HG02852 (cell line): ENCODE results near the gene ATP9B.
"Not testable (repeated sequence)": the region's sequence is repeated elsewhere in the genome, so short reads cannot be mapped to it uniquely, and the experiment has no call there.

Source experiments
- ATAC-seq: cut with Tn5 transposase; IDR thresholded peaks from one replicate; pipeline ENCODE4 v1.9.1; 2021; ENCODE audit warnings: mild to moderate bottlenecking, moderate library complexity; ENCODE audit not compliant: unreplicated experiment

Gene ATP9B

DNA sequence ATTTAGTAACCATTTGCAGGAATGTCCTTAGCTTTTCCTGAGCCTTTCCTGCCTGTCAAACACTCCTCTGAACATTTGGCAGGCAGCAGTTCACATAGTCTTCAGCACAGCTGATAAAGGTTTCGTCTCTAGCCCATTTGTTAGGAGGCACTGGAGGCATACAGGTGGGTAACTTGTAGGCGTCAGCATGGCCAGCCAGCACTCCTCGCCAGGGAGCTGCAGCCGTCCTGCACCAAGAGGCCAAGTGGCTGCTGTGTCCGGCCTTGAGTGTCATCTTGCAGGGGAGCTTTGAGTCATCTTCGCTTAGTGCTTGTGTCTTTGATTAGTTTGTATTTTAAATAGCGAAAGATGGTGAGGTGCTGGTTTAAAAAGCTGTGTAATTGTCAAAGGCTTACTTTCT, 206.3 kb downstream of the ATP9B start:
- peak; percentile 47 for ATAC-seq

DNA sequence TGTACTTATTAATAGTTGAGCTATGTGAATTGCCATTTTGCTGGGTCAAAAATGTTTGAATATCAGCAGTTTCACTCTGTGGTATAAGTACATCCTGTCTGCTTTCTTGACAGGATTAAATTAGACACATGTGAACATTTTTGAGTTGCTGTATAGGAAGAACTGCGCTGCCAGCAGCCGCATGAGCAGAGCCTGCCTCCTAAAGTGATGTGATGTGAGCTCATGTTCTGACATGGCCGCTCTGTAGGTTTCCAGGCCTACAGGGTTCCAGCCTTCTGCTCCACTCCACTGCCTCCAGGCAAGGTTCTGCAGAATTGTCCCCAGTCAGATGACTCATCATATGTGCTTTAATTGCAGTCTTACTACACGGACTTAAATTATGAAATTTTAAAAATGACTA, 206.8 kb downstream of the ATP9B start:
- ATAC-seq: peak; percentile 81

DNA sequence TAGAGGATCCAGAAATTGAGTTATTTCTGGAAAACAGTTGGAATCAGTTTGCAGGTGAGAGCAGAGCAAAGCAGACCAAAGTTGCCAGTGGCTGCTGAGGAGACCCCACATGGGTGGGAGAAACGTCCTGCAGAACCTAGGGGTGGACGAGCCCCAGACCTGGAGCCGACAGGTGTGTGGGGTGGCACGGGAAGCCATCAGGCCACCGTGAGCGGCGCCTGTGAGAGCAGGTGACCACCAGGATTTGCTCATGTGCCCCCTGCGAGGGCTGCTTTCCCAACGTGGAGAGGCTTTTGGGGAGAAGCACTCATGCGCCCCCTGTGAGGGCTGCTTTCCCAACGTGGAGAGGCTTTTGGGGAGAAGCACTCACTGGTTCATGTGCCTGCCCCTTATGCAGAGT, 209.7 kb downstream of the ATP9B start:
- no peak for ATAC-seq

DNA sequence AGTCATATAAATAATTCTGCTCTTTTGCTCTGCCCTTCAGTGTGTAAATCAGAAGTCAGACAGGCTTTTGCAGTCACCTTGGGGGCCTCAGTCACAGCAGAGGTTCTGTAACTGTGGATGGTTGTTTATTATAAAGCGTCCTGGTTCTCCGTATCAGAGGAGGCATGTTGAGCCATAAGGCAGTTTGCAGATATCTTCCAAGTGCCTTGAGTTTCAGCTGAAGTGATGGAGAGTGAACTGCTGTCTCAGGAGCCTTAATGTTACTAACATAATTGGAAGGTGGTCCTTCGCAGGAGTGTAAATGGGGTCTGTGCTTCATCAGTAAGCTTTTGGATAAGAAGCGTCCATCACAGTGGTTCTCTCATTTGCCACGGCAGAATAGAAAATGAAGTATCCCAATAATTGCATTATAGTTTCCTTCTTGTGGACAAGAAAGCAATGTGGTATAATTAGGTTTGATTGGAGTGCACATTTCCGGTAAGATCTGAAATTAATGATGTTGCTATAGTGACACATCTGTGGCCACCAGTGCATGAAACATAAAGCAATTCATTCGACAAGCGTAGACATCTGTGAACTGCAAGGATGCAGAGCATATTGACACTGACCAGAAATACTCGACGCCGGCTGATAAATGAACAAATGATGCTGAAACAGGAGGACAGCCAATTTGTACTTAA, 214.1 kb downstream of the ATP9B start:
- ATAC-seq: no peak

DNA sequence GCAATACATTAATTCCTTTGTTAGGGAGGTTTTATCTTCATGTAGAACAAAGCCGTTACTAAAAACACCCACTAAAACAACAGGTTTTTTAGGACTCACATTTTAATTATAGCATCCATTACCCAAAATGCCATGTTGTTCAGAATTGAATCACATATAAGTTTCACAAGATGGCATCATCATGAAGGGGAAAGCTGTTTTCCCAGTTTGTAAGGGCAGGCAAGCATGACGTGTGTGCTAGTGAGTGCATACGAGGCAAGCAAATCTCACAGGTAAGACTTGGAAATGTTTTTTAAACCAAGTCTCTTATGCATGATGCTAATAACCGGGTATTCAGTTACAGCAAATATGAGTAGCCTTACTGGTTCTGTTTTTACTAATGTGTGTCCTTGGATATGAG, 214.7 kb downstream of the ATP9B start:
- no peak for ATAC-seq

DNA sequence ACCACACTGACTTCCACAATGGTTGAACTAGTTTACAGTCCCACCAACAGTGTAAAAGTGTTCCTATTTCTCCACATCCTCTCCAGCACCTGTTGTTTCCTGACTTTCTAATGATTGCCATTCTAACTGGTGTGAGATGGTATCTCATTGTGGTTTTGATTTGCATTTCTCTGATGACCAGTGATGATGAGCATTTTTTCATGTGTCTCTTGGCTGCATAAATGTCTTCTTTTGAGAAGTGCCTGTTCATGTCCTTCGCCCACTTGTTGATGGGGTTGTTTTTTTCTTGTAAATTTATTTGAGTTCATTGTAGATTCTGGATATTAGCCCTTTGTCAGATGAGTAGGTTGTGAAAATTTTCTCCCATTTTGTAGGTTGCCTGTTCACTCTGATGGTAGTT, 216.0 kb downstream of the ATP9B start:
- not testable (repeated sequence) for ATAC-seq

DNA sequence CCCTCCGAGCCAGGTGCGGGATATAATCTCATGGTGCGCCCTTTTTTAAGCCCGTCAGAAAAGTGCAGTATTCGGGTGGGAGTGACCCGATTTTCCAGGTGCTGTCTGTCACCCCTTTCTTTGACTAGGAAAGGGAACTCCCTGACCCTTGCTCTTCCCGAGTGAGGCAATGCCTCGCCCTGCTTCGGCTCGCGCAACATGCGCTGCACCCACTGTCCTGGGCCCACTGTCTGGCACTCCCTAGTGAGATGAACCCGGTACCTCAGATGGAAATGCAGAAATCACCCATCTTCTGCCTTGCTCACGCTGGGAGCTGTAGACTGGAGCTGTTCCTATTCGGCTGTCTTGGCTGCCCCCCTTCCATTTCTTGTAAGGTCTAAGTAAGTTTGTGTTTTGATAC, 221.2 kb downstream of the ATP9B start:
- ATAC-seq: not testable (repeated sequence)

DNA sequence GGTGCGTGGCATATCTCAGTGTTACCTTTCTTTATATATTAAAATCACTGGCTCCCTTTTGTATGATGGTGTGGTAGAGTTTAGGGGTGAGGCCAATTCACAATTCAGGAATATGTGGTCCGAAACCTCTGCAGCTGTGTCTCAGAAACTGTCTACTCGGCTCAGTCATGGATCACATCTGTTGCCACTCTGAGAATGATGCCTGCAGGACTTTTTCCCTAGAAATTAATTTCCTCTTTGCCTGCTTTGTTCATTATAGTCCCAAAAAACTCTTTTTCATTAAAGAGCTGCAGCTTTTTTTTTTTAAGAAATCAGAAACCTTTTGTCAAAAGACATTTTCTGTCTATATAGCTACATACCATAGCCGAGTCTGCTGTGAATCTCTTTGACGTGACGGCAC, 221.7 kb downstream of the ATP9B start:
- ATAC-seq: no peak

DNA sequence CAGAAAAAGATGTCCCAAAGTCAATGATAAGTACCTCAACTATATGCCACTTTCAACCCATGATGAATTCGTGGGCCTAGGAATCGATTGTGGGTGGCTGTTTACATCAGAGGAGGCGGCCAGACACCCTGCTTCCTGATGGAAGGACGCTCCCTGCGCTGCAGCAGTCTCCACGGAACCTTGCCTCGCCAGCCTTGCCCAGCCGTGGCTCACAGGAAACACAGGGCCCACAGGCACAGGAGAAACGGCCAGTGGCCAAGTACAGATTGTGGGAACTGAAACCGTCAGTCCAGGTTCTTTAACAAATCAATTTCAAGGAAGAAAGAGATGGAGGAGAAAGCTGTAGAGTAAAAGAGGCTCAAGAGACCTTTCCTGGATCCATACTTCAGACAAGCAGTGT, 225.0 kb downstream of the ATP9B start:
- no peak for ATAC-seq

DNA sequence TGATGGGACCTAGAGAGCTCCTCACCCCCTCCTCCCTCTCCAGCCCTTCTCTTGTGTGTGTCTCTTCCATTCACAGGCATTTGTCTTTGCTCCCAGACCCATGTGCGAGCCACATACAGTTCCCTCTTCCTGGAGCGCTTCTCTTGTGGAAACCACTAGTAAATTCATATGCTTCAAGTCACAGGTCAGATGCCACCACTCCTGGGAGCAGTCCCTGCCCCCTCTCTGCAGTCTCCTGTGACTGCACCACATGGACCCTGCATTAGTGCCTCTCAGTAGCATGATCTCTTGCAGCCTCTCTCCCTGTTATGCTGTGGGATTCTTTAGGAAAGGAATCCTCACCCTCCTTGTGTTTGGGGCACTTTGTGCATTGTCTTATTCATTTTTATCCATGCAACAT, 230.1 kb downstream of the ATP9B start:
- ATAC-seq: no peak

DNA sequence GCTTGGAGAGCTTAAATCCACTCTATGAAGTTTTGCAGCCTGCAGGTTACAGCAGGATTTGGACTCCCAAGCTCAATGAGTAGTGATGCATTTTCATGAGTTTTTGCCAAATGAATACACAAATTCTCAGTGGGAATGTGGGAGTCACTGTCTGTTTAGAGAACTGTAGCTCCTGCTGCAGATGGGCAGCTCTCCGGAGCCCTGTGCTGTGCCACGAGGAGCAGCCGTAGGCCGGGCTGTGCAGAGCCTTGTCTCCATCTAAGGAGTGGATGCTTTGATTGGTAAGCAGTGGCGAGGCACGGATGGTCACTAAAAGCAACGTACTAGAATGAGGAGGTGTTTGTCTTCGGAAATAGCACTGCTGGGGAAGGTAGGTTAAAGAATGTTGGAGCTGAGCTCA, 230.5 kb downstream of the ATP9B start:
- no peak for ATAC-seq

DNA sequence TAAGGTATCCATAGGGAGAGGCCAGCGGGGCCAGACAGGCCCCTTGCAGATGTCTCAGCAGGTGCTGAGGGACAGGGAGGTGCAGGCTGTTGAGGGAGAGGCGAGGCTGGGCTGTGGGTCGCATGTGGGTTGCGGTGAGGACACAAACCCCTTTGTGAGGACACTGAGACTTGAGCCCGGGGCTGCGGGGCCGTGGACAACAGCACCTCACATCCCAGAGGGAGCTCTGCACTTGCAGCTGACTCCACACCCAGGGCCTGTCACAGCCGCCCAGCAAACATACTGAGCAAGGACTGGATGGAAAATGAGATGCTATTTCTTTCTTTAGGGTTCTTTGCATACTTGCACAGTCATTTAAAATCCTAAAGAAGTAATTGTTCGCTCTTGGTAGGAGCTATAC, 231.2 kb downstream of the ATP9B start:
- no peak for ATAC-seq

DNA sequence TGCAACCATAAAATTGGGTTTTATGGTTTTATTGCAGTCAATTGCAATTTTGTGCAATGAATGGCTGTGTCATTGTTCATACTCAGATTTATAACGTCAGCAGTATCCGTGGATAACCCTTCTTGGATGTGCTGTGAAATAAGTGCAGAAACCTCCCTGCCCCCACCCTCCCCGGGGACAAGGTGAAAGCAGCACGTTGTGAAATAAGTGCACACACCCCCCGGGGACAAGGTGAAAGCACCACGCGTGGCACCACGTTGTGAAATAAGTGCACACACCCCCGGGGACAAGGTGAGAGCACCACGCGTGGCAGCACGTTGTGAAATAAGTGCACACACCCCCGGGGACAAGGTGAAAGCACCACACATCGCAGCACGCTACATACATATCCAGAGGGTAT, 232.9 kb downstream of the ATP9B start:
- ATAC-seq: no peak

DNA sequence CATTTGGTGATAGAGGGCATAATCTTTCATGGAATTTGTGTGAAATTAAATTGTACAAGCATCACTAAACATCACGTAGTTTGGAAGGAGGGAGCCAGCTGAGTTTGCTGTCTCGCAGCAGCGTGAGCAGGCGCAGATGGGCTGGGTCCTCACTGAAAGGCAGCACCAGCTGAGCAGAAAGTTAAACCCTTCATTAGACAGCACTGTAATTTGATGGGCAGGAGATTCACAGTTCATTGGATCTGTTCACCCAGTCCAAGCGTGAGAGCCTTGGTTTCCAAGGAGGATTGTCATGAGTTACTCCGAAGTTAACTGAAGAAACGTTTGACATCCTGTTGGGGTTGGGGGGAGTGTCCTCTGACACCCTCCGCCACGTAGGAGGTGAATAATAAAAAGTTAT, 236.7 kb downstream of the ATP9B start:
- no peak for ATAC-seq

DNA sequence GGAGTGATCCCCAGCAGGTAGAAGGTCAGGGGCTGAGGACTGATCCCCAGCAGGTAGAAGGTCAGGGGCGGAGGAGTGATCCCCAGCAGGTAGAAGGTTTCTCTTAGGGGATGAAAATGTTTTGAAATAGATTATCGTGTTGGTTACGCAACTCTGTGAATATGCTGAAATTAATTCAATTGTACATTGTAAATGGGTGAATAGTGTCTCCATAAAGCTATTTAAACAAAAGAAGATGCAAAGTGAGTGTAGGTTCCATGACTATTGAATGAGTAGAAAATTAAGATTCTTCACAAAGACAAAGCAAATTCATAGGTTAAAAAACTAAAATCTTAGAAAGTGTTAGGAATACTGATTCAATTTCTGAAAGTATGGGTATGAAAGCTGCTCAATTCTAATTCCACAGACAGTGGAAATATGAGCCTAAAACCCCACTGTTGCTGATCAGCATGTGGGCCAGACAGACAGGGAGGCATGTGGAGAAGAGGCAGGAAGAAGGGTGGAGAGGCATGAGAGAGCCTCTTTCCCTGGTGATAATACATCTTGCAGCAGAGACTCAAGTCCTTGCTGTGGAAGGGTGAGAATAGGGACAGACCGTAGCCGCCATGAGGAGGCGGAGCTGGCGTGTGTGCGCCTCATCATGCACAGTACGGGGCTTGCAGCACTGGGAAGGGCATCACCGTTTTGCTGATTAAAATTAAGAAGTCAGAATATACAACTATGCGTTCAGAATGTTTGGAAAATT, 240.6 kb downstream of the ATP9B start:
- ATAC-seq: no peak

DNA sequence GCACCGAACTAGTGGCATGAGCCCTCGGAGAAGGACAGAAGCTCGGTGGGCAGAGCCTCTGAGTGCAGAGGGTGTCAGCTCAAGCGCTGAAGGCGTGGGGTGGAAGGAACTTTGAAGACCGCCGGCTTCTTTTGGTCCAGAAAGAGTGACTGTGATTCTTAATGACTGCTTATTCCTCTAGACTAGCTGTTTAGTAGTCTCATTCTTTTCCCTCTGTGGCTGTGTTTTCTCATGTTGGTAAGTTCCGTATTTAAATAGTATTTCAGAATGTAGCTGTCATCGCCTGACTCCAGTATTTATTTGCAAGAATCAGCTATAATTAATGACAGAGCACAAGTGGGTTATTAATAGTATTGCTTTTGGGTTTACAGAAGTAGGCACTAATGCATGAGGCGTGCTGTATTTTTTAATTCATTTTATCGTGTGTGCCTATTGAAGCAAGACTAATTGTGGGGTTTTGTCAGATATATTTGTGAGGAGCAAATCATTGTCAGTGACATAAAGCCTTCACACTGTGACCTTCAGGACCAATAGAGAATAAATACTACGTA, 245.7 kb downstream of the ATP9B start:
- no peak for ATAC-seq

DNA sequence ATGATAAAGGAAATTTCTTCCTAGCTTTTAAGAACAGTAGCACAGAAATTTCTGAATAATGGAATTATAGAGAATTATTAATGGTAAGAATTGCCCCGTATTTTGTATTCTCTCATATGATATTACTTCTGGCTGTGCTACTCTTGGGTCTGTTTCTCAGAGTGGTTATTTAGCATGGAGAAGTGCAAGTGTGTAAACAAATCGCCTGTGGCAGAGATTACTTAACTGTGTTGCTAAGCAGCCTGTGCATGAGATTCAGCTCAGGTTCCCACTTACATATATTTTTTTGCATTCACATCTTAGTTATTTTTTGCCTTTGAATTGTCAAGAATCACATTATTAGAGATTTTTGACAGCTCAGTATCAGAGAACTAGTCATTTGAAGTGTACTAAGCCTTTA, 246.4 kb downstream of the ATP9B start:
- ATAC-seq: no peak

DNA sequence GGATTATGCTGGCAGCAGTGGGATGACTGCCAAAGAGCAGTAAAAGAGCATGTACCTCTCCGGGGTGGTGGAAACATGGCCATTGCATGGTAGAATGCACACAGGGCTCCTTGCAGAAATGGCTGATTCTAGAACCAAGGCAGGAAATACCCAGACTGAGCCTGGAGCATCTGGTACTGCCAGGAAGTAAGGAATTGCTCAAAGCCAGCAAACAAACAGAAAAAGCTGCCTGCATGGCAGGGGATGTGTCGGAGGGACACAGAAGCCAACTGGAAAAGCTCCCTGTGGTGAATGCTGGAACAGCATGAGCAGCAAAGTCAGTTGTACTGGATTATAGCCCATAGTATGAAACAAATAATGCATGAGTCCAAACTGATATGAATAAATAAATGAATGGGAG, 248.5 kb downstream of the ATP9B start:
- no peak for ATAC-seq

DNA sequence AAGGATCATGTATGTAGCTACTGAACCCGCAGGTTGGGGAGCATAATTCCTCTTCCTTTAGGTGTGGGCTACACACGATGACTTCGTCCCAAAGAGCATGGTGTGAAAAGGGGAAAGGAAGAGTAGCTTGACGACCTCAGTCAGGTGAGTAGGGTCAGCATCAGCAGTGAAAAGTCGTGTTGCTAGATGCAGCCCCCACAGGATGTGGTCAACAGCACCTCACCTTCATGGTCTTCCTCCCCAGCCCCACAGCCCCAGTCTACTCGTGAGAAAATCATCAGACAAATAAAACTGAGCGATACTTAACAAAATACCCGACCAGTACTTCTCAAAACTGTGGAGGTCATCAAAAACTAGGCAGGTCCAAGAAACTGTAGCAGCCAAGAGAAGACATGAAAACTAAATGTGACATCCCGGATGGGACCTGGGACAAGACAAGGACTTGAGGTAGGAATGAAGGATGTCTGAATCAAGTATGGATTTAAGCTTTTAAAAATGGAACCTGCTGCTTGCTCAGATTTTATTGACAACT, 249.0 kb downstream of the ATP9B start:
- ATAC-seq: no peak

DNA sequence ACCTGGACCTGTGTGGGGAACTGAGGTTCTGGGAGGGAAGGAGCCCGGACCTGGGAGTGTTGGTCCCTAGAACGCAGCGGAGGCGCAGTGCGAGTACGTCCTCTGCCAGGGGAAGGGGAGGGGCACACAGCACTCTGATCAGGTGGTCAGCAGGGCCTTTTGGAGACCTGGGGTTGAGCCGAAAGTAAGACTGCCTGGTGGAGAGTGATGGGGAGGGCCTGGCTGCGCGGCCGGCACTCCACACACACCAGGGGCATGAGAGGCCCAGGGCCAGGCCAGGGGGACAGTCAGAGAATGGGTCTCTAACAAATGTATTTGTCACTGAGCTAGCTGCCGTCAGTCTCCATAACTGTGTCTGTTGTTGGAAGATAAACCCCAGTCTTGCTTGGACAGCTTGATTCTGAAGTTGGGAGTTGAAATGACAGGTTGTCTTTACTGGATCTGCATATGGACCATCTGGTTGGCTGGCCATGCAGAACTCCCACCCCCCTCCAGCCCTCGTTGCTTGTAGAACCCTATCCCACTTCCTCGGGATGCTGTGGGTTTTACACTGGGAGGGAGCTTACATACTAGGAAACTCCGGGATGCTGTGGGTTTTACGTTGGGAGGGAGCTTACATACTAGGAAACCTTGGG, 251.1 kb downstream of the ATP9B start:
- ATAC-seq: no peak

DNA sequence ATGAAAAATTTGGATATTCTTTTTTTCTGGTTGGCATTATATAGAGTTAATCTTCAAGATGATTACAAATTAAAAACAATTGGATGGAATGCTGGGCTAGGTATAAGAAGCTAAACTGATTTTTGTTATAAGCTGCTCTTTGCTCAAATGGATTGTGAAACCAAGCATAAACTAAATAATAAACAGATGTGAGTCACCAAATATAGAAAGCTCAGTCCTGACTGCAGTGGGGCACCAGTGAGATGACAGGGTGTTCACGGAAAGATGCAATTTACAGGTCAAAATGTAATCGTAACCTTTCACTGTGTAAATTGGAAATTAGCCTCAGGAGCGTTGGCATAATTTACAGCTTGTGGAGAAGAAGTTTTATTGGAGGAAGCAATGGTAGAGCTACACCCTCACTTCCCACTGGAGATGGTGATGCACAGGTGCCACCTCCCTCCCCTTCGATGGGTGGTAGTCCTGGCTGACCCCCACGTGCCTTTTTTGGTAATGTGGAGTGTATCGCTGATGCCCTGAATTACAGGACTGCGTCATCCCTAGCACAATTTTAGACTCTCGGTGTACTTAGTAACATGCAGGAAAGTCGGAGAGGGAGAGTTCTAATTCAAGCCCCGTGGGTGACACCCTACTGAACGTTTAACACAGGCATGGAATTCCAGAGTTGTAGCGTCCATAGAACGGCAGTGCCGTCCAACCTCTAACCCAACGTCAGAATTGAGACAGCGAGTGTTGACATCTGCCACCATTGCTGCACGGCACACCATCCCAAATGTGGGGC, 252.6 kb downstream of the ATP9B start:
- ATAC-seq: no peak
